HG03565 (cell line): ENCODE results near the gene SEC11C.
"Not testable (repeated sequence)": the region's sequence is repeated elsewhere in the genome, so short reads cannot be mapped to it uniquely, and the experiment has no call there.

ENCODE experiments used
- ATAC-seq: cut with Tn5 transposase; IDR thresholded peaks from one replicate; pipeline ENCODE4 v1.9.1; 2021; ENCODE audit warnings: mild to moderate bottlenecking, moderate library complexity; ENCODE audit not compliant: unreplicated experiment

The SEC11C gene

GRCh38 chr18:59139615-59140301 is at the start of gene SEC11C:
SEC11C (plus strand) TSS chr18:59139884; CDS start chr18:59139949, 65 bp downstream.
- ATAC-seq = peak; percentile 77

- ATAC-seq = no peak
Measured at GRCh38 chr18:59090966-59091603, 48.6 kb upstream of the SEC11C start.

GRCh38 chr18:59093668-59094067 is 46.0 kb upstream of the SEC11C start:
- ATAC-seq = no peak

GRCh38 chr18:59094569-59094968 is 45.1 kb upstream of the SEC11C start:
- ATAC-seq = no peak

- ATAC-seq = no peak
Measured at GRCh38 chr18:59096098-59096789, 43.4 kb upstream of the SEC11C start.

GRCh38 chr18:59101830-59102414 is 37.8 kb upstream of the SEC11C start:
- no peak for ATAC-seq

- no peak for ATAC-seq
Measured at GRCh38 chr18:59109375-59109774, 30.3 kb upstream of the SEC11C start.

GRCh38 chr18:59114160-59114559 is 25.5 kb upstream of the SEC11C start:
- no peak for ATAC-seq

GRCh38 chr18:59123588-59124369 is 15.9 kb upstream of the SEC11C start:
- ATAC-seq = peak; percentile 80

- ATAC-seq = no peak
Measured at GRCh38 chr18:59124370-59124704, 15.3 kb upstream of the SEC11C start.

- ATAC-seq = no peak
Measured at GRCh38 chr18:59127047-59127446, 12.6 kb upstream of the SEC11C start.

GRCh38 chr18:59129951-59130703 is 9.6 kb upstream of the SEC11C start:
- ATAC-seq = no peak

GRCh38 chr18:59132810-59133465 is 6.7 kb upstream of the SEC11C start:
- ATAC-seq = no peak

GRCh38 chr18:59139291-59139614 is 431 bp upstream of the SEC11C start:
- peak; percentile 44 for ATAC-seq

- no peak for ATAC-seq
Measured at GRCh38 chr18:59140302-59140885, 710 bp downstream of the SEC11C start.

GRCh38 chr18:59141294-59142068 is 1.8 kb downstream of the SEC11C start:
- ATAC-seq = no peak

GRCh38 chr18:59142274-59142673 is 2.6 kb downstream of the SEC11C start:
- ATAC-seq = no peak

GRCh38 chr18:59142800-59143416 is 3.2 kb downstream of the SEC11C start:
- ATAC-seq = not testable (repeated sequence)
